ENCODE measurements around the gene ATP6V0E2. TPM values are rescaled to one million over a fixed set of nuclear protein-coding genes. Genes with fewer than 3 reads are reported as not detected.

The ATP6V0E2 gene
- total RNA-seq, 2 experiments from 2014 or later, result 69.0 to 76.1 TPM

DNA sequence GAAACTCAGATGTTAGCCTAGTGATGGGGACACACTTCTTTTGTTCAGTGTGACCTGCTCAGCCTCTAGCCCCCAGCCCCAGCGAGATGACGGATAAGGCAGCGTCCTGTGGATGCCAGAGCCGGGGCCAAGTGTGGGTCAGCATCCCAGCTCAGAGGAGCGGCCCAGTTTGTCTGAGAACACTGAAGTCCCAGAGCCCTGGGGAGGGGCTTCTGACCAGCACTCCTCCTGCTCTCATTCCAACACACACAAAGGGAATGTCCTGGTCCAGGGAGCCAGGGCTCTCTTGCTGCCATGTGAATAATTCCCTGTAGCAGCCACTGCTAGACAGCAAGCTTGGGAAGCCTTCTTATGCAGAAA is 4.5 kb upstream of the ATP6V0E2 start:
- peaks cover 30% of the 10 kb centered on the region for H3K36me3 Mint-ChIP-seq (ENCODE audit: low read depth)

DNA sequence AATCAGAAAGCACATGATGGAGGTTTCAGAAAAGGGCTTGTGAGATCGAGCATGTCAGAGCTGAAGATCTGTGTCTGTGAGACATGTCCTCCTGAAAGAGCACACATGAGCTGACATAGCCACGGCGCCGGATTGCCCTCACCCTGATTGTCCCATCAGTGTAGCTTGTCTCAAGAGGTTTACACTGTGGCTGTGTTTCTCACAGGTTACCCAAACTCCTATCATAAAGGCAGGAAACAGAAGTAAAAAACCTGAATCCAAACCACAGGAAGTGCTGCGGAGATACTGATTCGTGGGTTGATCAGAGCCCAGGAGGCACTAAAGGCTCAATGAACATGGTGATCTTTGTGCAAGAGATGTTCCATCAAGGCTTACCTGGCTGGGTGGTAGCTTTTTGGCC is 3.9 kb upstream of the ATP6V0E2 start:
- peak; percentile 78 for DNase-seq
- no peaks in the 10 kb centered on the region for H3K9me3 Mint-ChIP-seq
- ChIA-PET CTCF (interaction anchor here (0.9 to 3.5 kb wide), 4 partner anchors 8 to 31 kb away, joined by 3 to 22 read pairs (median 9); partner anchors contain the start of gene ZNF862), POLR2A (interaction anchor here (1.5 kb wide), 1 partner anchor 31 kb away, joined by 4 read pairs; the partner anchor contains the start of gene ZNF862)
- H3K27ac Mint-ChIP-seq, result peak overlapping the region; percentile 94
- peak overlapping the region; percentile 53 for H3K4me3 Mint-ChIP-seq
- H3K4me1 Mint-ChIP-seq, result peaks cover 91% of the 10 kb centered on the region
- peaks cover 28% of the 10 kb centered on the region for H3K36me3 Mint-ChIP-seq (ENCODE audit: low read depth)
- H3K27me3 Mint-ChIP-seq, result no peaks in the 10 kb centered on the region

More for the DNA sequence above, 4.5 kb upstream of the ATP6V0E2 start:
- DNase-seq, result no peak
- no peaks in the 10 kb centered on the region for H3K27me3 Mint-ChIP-seq
- ChIA-PET CTCF (interaction anchor here (0.9 to 3.5 kb wide), 4 partner anchors 8 to 30 kb away, joined by 3 to 22 read pairs (median 9); partner anchors contain the start of gene ZNF862), POLR2A (interaction anchor here (1.5 kb wide), 1 partner anchor 31 kb away, joined by 4 read pairs; the partner anchor contains the start of gene ZNF862)
- H3K9me3 Mint-ChIP-seq, result no peaks in the 10 kb centered on the region
- peak overlapping the region; percentile 53 for H3K4me3 Mint-ChIP-seq
- peak overlapping the region; percentile 94 for H3K27ac Mint-ChIP-seq
- peaks cover 91% of the 10 kb centered on the region for H3K4me1 Mint-ChIP-seq

DNA sequence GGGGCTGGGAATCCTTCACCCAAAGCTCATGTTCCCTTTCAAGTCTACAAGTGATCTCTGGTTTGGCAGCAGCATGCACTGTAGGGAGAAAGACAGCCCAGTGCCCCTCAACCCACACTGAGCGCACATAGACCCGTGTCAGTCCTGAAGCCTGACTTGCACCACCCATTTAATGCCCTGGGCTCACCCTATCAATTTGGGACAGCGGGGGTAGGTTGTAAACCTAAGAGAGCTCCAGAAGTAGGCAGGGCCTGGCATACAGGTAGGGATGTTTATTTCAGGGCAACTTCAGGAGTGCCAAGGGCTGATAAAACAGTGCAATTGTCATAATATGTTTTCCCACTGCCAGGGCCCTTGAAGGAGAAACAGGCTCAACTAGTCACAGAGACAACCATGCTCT is 3.5 kb upstream of the ATP6V0E2 start:
- CTCF ChIA-PET, result interaction anchor here (1.3 to 3.5 kb wide), 4 partner anchors 9 to 31 kb away, joined by 5 to 22 read pairs (median 9); partner anchors contain the start of gene ZNF862
- H3K36me3 Mint-ChIP-seq (ENCODE audit: low read depth), result peaks cover 25% of the 10 kb centered on the region
- peak overlapping the region; percentile 94 for H3K27ac Mint-ChIP-seq
- no peak for DNase-seq
- POLR2A ChIA-PET, result interaction anchor here (1.5 kb wide), 1 partner anchor 32 kb away, joined by 4 read pairs; the partner anchor contains the start of gene ZNF862
- peak overlapping the region; percentile 53 for H3K4me3 Mint-ChIP-seq
- no peaks in the 10 kb centered on the region for H3K9me3 Mint-ChIP-seq
- peaks cover 91% of the 10 kb centered on the region for H3K4me1 Mint-ChIP-seq
- no peaks in the 10 kb centered on the region for H3K27me3 Mint-ChIP-seq

DNA sequence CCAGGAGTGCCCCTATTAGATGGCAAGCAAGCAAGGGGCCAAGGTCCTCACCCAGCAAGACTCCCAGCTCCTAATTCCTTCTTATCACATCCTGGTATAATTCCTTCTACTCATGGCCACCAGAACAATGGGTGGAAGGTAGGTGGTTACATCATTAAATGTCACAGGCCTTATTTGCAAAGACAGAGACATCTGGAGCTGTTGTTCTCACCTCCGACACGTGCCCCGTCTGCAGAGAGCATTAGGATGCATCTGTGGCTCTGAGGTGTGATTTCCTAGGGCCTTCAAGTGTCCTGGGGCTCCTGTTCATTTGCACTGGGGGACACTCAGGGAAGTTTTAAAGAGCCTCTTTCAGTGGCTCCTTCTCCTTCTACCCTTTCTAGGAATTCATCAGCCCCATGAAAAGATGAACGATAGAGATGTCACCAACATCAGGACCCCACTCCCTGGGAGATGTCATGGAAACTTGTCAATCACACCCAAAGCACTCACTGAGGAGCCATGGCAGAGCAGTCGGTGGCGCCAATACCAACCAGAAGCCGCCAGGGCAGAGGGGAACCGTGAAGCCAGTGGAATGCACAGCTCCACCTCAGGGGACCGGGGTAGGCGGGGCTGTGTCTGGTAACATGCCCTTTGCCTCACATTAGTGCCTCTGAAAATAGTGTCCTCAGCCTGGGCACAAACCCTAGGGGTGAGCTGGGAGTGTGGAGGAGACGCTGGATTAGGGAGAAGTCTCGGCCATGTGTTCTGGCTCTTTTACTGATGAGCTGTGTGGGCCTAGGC is 2.9 kb upstream of the ATP6V0E2 start:
- ChIA-PET POLR2A (no interaction called here), CTCF (interaction anchor here (0.7 to 3.5 kb wide), 10 partner anchors 9 to 674 kb away, joined by 3 to 22 read pairs (median 4); no protein-coding TSS in a partner anchor)
- Mint-ChIP-seq H3K36me3 (ENCODE audit: low read depth) (peaks cover 27% of the 10 kb centered on the region), H3K27ac (peak overlapping the region; percentile 94), H3K9me3 (no peaks in the 10 kb centered on the region), H3K4me3 (peak overlapping the region; percentile 19), H3K4me1 (peaks cover 91% of the 10 kb centered on the region), H3K27me3 (no peaks in the 10 kb centered on the region)
- DNase-seq, result peak; percentile 40

DNA sequence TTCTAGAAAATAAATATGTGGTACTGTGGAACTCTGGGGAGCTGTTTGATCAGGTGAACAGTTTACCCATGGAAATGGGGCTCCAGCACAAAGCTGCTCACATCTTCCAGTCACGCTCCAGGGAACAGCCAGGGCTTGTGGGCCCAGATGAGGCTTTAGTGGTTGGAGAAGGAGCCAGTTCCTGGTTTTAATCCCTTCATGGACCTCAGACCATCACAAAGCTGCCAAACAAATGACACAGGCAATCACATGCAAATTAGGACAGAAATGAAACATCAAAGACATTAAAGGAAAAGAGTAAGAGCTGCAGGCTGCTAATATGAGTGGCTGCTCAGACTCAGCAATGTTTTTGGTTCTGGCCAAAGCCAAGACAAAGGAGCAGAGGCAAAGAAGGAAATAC is 2.2 kb upstream of the ATP6V0E2 start:
- Mint-ChIP-seq H3K4me3 (peak overlapping the region; percentile 40), H3K4me1 (peaks cover 89% of the 10 kb centered on the region), H3K36me3 (ENCODE audit: low read depth) (peaks cover 31% of the 10 kb centered on the region), H3K9me3 (no peaks in the 10 kb centered on the region), H3K27me3 (no peaks in the 10 kb centered on the region), H3K27ac (peak overlapping the region; percentile 94)
- ChIA-PET POLR2A (no interaction called here), CTCF (interaction anchor here (0.6 to 3.5 kb wide), 12 partner anchors 9 to 1135 kb away, joined by 3 to 22 read pairs (median 4); no protein-coding TSS in a partner anchor)
- DNase-seq, result no peak

DNA sequence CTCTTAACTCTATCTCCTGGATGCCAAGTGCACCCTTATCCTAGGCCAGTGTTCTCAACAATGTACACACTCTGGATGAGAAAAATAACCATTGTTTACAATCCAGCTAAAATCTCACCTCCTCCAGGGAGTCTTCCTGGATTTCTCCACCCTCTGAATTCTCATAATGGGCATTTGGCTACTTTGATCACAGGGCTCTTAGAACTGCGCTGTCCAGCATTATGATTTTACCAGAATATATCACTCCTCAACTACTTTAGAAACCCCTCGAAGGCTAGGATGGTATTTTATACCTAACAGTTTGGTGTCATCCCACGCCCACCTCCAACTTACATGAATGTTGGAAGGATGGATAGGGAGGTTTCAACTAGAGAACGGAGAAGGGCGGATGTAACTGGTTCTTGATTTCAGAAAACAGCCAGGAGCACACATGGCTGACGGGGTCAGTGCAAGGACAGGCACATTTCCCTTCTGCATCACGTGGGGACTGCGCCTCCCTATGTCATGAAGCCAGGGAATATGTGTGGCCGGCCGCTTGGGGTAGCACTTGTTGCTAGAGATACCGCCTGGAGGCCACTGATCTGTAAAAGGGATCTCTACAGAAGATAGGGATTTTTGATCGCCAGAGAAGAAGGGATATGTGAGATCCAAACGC is 1.2 kb upstream of the ATP6V0E2 start:
- DNase-seq, result no peak
- peaks cover 82% of the 10 kb centered on the region for H3K4me1 Mint-ChIP-seq
- ChIA-PET POLR2A (no interaction called here), CTCF (interaction anchor here (1.2 to 3.5 kb wide), 3 partner anchors 11 to 38 kb away, joined by 7 to 22 read pairs (median 10); no protein-coding TSS in a partner anchor)
- no peaks in the 10 kb centered on the region for H3K27me3 Mint-ChIP-seq
- H3K4me3 Mint-ChIP-seq, result peak overlapping the region; percentile 78
- peaks cover 26% of the 10 kb centered on the region for H3K36me3 Mint-ChIP-seq (ENCODE audit: low read depth)
- peak overlapping the region; percentile 82 for H3K27ac Mint-ChIP-seq
- H3K9me3 Mint-ChIP-seq, result no peaks in the 10 kb centered on the region

DNA sequence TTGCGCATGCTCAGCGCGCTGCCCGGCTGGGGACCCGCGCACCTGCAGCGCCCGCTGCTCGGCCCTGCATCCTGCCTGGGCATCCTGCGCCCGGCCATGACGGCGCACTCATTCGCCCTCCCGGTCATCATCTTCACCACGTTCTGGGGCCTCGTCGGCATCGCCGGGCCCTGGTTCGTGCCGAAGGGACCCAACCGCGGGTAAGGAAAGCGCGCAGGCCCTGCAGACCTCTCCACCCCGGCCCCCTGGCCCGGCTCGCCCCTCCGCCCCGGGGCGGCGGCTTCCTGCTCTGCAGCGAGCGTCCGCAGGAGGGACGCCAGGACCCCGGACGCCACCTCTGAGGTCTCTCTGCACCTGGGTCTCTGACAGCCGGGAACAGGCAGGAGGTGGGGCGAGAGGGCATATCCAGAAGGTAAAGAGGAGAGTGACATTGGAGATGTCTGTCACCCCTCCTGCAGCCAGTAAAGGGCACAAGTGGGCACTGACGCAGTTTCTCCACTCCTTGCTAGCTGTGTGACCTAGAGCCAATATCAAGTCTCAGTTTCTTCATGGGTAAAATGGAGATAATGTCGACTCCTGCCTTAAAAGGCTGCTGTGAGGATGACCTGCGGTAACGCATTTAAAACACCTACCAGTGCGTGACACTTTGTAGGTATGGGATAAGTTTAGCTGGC is 338 bp downstream of the ATP6V0E2 start:
- Mint-ChIP-seq H3K27ac (peak overlapping the region; percentile 88), H3K4me1 (peaks cover 67% of the 10 kb centered on the region), H3K27me3 (no peaks in the 10 kb centered on the region), H3K9me3 (no peaks in the 10 kb centered on the region), H3K36me3 (ENCODE audit: low read depth) (peaks cover 23% of the 10 kb centered on the region), H3K4me3 (peak overlapping the region; percentile 78)
- POLR2A ChIA-PET, result no interaction called here
- peak; percentile 22 for DNase-seq
- CTCF ChIA-PET, result no interaction called here

DNA sequence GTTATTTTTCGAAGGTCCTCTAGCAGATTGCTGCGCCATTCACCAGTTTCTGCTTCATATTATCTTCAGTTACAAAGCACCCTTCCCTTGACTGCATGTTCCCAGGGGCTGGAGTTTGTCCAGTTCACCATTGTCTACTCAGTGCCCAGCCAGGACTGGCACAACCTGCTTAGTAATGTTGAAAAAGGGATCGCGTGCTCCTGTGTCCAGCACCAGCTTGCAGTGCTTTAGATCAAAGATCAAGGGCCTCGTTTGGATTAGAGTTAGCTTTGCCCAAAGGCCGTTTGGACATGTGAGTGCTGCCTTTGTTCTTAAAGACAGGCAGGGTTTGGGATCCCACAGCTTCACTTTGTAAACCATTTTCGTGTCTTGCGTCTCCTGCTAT is 867 bp downstream of the ATP6V0E2 start:
- H3K9me3 Mint-ChIP-seq, result no peaks in the 10 kb centered on the region
- no peaks in the 10 kb centered on the region for H3K27me3 Mint-ChIP-seq
- H3K4me1 Mint-ChIP-seq, result peaks cover 61% of the 10 kb centered on the region
- H3K36me3 Mint-ChIP-seq (ENCODE audit: low read depth), result peaks cover 22% of the 10 kb centered on the region
- H3K4me3 Mint-ChIP-seq, result peak overlapping the region; percentile 78
- H3K27ac Mint-ChIP-seq, result no peak overlapping the region
- DNase-seq, result no peak
- POLR2A ChIA-PET, result no interaction called here
- CTCF ChIA-PET, result interaction anchor here (0.9 kb wide), 1 partner anchor 9 kb away, joined by 3 read pairs; no protein-coding TSS in a partner anchor

DNA sequence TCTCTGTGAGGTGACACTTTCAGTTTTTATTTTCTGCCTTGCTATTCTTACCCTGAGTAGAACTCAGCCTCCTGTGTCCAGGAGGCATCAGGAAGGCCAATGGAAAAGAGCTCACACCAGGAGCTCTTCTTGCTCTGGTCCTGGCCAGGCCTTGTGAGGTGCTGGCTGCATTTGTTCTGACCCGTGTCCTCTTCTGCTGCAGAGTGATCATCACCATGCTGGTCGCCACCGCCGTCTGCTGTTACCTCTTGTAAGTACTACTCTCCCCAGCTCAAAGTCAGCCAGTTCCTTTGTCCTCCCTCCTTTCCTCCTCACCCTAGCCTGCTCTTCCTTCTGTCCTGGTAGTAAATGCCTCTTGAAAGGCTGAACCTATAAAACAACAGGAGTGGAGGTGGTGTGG is 1.6 kb downstream of the ATP6V0E2 start:
- Mint-ChIP-seq H3K9me3 (no peaks in the 10 kb centered on the region), H3K36me3 (ENCODE audit: low read depth) (peaks cover 20% of the 10 kb centered on the region), H3K4me1 (peaks cover 54% of the 10 kb centered on the region), H3K4me3 (peak overlapping the region; percentile 78), H3K27ac (peak overlapping the region; percentile 52), H3K27me3 (no peaks in the 10 kb centered on the region)
- CTCF ChIA-PET, result interaction anchor here (0.7 to 0.9 kb wide), 2 partner anchors 10 to 199 kb away, joined by 3 read pairs; no protein-coding TSS in a partner anchor
- POLR2A ChIA-PET, result no interaction called here
- no peak for DNase-seq

DNA sequence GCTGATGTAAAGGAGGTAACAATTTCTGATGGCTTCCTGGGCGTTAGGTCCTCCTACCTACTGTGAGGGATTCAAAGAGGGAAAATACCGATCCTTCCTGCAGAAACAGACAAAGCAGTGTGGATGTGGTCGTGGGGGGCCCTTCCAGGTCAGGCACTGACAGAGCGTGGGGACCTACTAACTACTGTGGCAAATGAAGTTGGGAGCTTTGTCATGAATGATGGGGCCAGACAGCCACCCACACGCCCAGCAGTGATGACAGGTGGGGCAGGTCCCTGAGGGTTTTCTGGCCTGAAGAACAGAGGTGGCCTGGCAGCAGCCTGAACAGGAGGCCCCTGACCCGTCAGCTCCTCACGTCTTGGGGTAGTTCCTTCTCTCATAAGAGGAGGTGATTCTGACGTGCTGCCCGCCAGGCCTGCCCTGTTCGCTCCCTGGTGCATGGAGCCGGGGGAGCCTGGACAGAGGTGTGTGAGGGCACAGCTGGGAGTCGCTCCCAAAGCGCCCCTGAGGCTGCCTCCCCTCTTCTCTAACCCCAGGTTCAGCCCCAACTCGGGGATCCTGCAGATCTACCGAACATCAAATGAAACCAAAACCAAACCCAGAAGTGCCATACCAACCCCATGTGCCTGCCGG is 4.2 kb downstream of the ATP6V0E2 start:
- H3K36me3 Mint-ChIP-seq (ENCODE audit: low read depth), result peaks cover 17% of the 10 kb centered on the region
- H3K27ac Mint-ChIP-seq, result peak overlapping the region; percentile 66
- no peaks in the 10 kb centered on the region for H3K9me3 Mint-ChIP-seq
- POLR2A ChIA-PET, result no interaction called here
- CTCF ChIA-PET, result no interaction called here
- H3K4me3 Mint-ChIP-seq, result no peak overlapping the region
- peaks cover 34% of the 10 kb centered on the region for H3K4me1 Mint-ChIP-seq
- DNase-seq, result no peak
- no peaks in the 10 kb centered on the region for H3K27me3 Mint-ChIP-seq

DNA sequence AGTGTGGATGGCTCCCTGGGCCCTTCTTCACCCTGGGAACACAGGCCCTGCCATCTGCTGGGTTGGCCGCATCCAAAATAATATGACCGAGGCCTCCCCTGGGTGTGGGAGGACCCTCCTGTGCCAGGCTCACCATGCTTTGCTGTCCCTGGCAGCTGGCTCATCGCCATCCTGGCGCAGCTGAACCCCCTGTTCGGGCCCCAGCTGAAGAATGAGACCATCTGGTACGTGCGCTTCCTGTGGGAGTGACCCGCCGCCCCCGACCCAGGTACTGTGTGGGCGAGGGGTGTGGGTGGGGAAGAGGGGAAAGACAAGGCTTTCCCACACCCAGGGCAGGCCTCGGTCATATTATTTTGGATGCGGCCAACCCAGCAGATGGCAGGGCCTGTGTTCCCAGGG is 4.8 kb downstream of the ATP6V0E2 start:
- POLR2A ChIA-PET, result no interaction called here
- no peak overlapping the region for H3K4me3 Mint-ChIP-seq
- peaks cover 36% of the 10 kb centered on the region for H3K4me1 Mint-ChIP-seq
- CTCF ChIA-PET, result no interaction called here
- H3K9me3 Mint-ChIP-seq, result no peaks in the 10 kb centered on the region
- no peaks in the 10 kb centered on the region for H3K27me3 Mint-ChIP-seq
- DNase-seq, result no peak
- H3K27ac Mint-ChIP-seq, result no peak overlapping the region
- peaks cover 17% of the 10 kb centered on the region for H3K36me3 Mint-ChIP-seq (ENCODE audit: low read depth)

DNA sequence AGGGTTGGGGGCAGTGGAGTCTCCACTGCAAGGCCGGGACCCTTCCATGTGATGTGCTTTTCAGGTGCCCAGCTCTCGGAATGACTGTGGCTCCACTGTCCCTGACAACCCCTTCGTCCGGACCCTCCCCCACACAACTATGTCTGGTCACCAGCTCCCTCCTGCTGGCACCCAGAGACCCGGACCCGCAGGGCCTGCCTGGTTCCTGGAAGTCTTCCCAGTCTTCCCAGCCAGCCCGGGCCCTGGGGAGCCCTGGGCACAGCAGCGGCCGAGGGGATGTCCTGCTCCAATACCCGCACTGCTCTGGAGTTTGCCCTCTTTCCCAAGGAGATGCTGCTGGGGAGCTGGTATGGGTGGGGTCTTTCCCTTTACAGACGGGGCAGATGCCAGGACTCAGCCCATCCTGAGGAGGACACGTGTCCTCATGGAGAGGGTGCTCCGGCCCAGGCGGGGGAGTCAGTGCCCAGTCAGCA is 5.5 kb downstream of the ATP6V0E2 start:
- Mint-ChIP-seq H3K27me3 (no peaks in the 10 kb centered on the region), H3K27ac (no peak overlapping the region), H3K36me3 (ENCODE audit: low read depth) (peaks cover 17% of the 10 kb centered on the region), H3K9me3 (no peaks in the 10 kb centered on the region), H3K4me3 (no peak overlapping the region), H3K4me1 (peaks cover 38% of the 10 kb centered on the region)
- ChIA-PET POLR2A (no interaction called here), CTCF (interaction anchor here (0.9 kb wide), 1 partner anchor 12 kb away, joined by 4 read pairs; no protein-coding TSS in a partner anchor)
- DNase-seq, result no peak

Data from activated CD4-positive, alpha-beta T cell treated with anti-CD3 and anti-CD28 coated beads, Interleukin-2, amount 10 ng/mL, durations not matched to agents 7 days and 5 days (primary cell).